ENCODE results near the gene HAAO. TPM values are rescaled to one million over a fixed set of nuclear protein-coding genes. Genes with fewer than 3 reads are reported as not detected.

HAAO gene
- total RNA-seq, 1 experiment from 2014 or later = 8.0 TPM

DNA sequence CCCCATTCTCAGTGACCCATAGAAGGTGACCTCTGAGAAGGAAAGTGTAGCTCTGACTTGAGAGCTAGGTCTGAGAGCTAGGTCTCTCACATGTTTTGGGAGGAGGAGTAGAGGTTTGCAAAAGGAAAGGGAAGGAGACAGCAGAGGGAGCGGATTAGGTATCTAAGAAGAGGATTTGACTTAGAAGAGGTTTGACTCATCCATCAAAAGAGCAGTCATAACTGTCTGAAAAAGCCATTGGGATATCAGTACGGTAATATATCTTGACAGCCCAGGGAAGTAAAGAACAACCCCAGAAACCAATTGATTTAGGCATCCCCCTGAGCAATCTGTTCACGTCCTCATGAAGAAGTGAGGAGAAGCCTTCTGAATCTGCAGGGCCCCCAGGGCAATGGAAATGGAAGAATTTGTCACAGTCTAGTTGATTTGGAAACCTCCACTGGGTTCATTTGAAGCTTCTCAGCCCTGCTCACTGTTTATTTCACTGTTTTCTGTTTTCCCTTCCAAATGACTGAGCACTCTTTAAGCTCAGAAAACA is 47.8 kb downstream of the HAAO start:
- peaks cover 19% of the 10 kb centered on the region for H3K9me3 Mint-ChIP-seq
- H3K27ac Mint-ChIP-seq = no peak overlapping the region; the same call in 1 of the 2 replicates
- CTCF ChIA-PET = no interaction called here
- H3K4me3 Mint-ChIP-seq = no peak overlapping the region
- no peaks in the 10 kb centered on the region for H3K27me3 Mint-ChIP-seq (ENCODE audit: low read depth)
- TF ChIP-seq NFE2L1 (CRISPR knock-in tag; IDR thresholded peaks at IDR 0.05) = no peak
- no peak for TF ChIP-seq GTF2I (CRISPR knock-in tag; conservative IDR thresholded peaks at IDR 0.05)
- no peak for TF ChIP-seq ATF1 (CRISPR knock-in tag; IDR thresholded peaks at IDR 0.05)
- no peak for TF ChIP-seq TP53 (CRISPR knock-in tag; IDR thresholded peaks at IDR 0.05)
- TF ChIP-seq, protein P1, sequence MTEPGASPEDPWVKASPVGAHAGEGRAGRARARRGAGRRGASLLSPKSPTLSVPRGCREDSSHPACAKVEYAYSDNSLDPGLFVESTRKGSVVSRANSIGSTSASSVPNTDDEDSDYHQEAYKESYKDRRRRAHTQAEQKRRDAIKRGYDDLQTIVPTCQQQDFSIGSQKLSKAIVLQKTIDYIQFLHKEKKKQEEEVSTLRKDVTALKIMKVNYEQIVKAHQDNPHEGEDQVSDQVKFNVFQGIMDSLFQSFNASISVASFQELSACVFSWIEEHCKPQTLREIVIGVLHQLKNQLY (CRISPR knock-in tag; IDR thresholded peaks at IDR 0.05) = no peak
- TF ChIP-seq NFYB (CRISPR knock-in tag; conservative IDR thresholded peaks at IDR 0.05; ENCODE audit: low read depth) = no peak
- TF ChIP-seq JUN (CRISPR knock-in tag; IDR thresholded peaks at IDR 0.05) = no peak
- TF ChIP-seq, protein P2, sequence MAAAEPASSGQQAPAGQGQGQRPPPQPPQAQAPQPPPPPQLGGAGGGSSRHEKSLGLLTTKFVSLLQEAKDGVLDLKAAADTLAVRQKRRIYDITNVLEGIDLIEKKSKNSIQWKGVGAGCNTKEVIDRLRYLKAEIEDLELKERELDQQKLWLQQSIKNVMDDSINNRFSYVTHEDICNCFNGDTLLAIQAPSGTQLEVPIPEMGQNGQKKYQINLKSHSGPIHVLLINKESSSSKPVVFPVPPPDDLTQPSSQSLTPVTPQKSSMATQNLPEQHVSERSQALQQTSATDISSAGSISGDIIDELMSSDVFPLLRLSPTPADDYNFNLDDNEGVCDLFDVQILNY (CRISPR knock-in tag; IDR thresholded peaks at IDR 0.05) = no peak
- TF ChIP-seq, protein P3, sequence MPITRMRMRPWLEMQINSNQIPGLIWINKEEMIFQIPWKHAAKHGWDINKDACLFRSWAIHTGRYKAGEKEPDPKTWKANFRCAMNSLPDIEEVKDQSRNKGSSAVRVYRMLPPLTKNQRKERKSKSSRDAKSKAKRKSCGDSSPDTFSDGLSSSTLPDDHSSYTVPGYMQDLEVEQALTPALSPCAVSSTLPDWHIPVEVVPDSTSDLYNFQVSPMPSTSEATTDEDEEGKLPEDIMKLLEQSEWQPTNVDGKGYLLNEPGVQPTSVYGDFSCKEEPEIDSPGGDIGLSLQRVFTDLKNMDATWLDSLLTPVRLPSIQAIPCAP (CRISPR knock-in tag; IDR thresholded peaks at IDR 0.05) = no peak
- TF ChIP-seq GRHL2 (CRISPR knock-in tag; IDR thresholded peaks at IDR 0.05; ENCODE audit: insufficient replicate concordance, severe bottlenecking) = no peak
- no peak for TF ChIP-seq ETV6 (CRISPR knock-in tag; IDR thresholded peaks at IDR 0.05)
- TF ChIP-seq CREB1 (CRISPR knock-in tag; IDR thresholded peaks at IDR 0.05) = no peak
- TF ChIP-seq RORB (CRISPR knock-in tag; IDR thresholded peaks at IDR 0.05) = no peak
- TF ChIP-seq, protein P4, sequence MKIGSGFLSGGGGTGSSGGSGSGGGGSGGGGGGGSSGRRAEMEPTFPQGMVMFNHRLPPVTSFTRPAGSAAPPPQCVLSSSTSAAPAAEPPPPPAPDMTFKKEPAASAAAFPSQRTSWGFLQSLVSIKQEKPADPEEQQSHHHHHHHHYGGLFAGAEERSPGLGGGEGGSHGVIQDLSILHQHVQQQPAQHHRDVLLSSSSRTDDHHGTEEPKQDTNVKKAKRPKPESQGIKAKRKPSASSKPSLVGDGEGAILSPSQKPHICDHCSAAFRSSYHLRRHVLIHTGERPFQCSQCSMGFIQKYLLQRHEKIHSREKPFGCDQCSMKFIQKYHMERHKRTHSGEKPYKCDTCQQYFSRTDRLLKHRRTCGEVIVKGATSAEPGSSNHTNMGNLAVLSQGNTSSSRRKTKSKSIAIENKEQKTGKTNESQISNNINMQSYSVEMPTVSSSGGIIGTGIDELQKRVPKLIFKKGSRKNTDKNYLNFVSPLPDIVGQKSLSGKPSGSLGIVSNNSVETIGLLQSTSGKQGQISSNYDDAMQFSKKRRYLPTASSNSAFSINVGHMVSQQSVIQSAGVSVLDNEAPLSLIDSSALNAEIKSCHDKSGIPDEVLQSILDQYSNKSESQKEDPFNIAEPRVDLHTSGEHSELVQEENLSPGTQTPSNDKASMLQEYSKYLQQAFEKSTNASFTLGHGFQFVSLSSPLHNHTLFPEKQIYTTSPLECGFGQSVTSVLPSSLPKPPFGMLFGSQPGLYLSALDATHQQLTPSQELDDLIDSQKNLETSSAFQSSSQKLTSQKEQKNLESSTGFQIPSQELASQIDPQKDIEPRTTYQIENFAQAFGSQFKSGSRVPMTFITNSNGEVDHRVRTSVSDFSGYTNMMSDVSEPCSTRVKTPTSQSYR (CRISPR knock-in tag; IDR thresholded peaks at IDR 0.05) = no peak
- TF ChIP-seq, protein P5, sequence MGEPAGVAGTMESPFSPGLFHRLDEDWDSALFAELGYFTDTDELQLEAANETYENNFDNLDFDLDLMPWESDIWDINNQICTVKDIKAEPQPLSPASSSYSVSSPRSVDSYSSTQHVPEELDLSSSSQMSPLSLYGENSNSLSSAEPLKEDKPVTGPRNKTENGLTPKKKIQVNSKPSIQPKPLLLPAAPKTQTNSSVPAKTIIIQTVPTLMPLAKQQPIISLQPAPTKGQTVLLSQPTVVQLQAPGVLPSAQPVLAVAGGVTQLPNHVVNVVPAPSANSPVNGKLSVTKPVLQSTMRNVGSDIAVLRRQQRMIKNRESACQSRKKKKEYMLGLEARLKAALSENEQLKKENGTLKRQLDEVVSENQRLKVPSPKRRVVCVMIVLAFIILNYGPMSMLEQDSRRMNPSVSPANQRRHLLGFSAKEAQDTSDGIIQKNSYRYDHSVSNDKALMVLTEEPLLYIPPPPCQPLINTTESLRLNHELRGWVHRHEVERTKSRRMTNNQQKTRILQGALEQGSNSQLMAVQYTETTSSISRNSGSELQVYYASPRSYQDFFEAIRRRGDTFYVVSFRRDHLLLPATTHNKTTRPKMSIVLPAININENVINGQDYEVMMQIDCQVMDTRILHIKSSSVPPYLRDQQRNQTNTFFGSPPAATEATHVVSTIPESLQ (CRISPR knock-in tag; IDR thresholded peaks at IDR 0.05) = no peak
- TF ChIP-seq, protein P6, sequence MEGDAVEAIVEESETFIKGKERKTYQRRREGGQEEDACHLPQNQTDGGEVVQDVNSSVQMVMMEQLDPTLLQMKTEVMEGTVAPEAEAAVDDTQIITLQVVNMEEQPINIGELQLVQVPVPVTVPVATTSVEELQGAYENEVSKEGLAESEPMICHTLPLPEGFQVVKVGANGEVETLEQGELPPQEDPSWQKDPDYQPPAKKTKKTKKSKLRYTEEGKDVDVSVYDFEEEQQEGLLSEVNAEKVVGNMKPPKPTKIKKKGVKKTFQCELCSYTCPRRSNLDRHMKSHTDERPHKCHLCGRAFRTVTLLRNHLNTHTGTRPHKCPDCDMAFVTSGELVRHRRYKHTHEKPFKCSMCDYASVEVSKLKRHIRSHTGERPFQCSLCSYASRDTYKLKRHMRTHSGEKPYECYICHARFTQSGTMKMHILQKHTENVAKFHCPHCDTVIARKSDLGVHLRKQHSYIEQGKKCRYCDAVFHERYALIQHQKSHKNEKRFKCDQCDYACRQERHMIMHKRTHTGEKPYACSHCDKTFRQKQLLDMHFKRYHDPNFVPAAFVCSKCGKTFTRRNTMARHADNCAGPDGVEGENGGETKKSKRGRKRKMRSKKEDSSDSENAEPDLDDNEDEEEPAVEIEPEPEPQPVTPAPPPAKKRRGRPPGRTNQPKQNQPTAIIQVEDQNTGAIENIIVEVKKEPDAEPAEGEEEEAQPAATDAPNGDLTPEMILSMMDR (IDR thresholded peaks at IDR 0.05) = no peak
- no peak for TF ChIP-seq ZBTB21 (CRISPR knock-in tag; IDR thresholded peaks at IDR 0.05; ENCODE audit: borderline replicate concordance)
- TF ChIP-seq NR3C1 (CRISPR knock-in tag; conservative IDR thresholded peaks at IDR 0.05; ENCODE audit: low read depth) = no peak
- POLR2A ChIA-PET = no interaction called here
- ATAC-seq (no peak), DNase-seq (ENCODE audit: low spot score) (no peak)
- H3K36me3 Mint-ChIP-seq = peaks cover 32% of the 10 kb centered on the region
- H3K4me1 Mint-ChIP-seq = peaks cover 4% of the 10 kb centered on the region

Data from WTC11 (cell line).